Endothelial cell of umbilical vein (primary cell): ENCODE data around the gene SLC22A9. TPM values are rescaled to one million over a fixed set of nuclear protein-coding genes. Genes with fewer than 3 reads are reported as not detected.

Experiments
- BruUV-seq: library from RNA; stranded (reverse); fragments of 400-500 nt; replicated peaks from 2 replicates; lab custom pipeline; 2021; lab: Mats Ljungman, UMichigan
- CTCF ChIA-PET: fragments of 300-600, 350-600 bp; sonication (Branson Sonifier 250); formaldehyde crosslinking; loops from one replicate; lab custom pipeline; 2021; ENCODE audit warnings: antibody characterized with exemption, inconsistent platforms; lab: Charles Lee
- POLR2A ChIA-PET: fragments of 300-600, 350-600 bp; sonication (Branson Sonifier 250); formaldehyde crosslinking; loops from one replicate; lab custom pipeline; 2021; ENCODE audit warnings: antibody characterized with exemption, inconsistent platforms; lab: Charles Lee
- DNase-seq: peaks from one replicate; pipeline ENCODE4 v3.0.0-alpha.2; 2011; ENCODE audit warnings: low read depth, low spot score
- FAIRE-seq: peaks from 2 replicates; lab custom pipeline; 2011; peaks lifted over from hg19 to GRCh38; lab: Jason Lieb, UNC
- H2AFZ ChIP-seq: 2 replicates; pipeline ENCODE4 v1.6.0; 2012; ENCODE audit warnings: low read depth, low read length, control low read depth, inconsistent platforms
- H3K27ac ChIP-seq: 2 replicates; pipeline ENCODE4 v1.5.1; 2011; ENCODE audit warnings: low read depth, mild to moderate bottlenecking, control low read depth, low read length, moderate library complexity; ENCODE audit not compliant: insufficient read depth
- H3K27me3 ChIP-seq, 2 experiments: 2 replicates each; pipeline versions ENCODE4 v1.6.0 to v1.6.1; 2011; ENCODE audit warnings: low read length in 2 of 2, mixed read lengths in 1 of 2; ENCODE audit not compliant: control insufficient read depth in 2 of 2, insufficient read depth in 2 of 2
- H3K36me3 ChIP-seq, 2 experiments: 2 replicates in 1 of 2; 3 replicates in 1 of 2; pipeline ENCODE4 v1.5.1; 2011; ENCODE audit warnings: low read length in 2 of 2, mild to moderate bottlenecking in 1 of 2, moderate library complexity in 1 of 2; ENCODE audit not compliant: control insufficient read depth in 2 of 2, insufficient read depth in 2 of 2; ENCODE audit errors: extremely low read depth in 1 of 2
- H3K4me1 ChIP-seq: 3 replicates; pipeline ENCODE4 v1.5.1; 2011; ENCODE audit warnings: mild to moderate bottlenecking, low read length; ENCODE audit not compliant: control insufficient read depth, insufficient read depth; ENCODE audit errors: extremely low read depth
- H3K4me2 ChIP-seq: 2 replicates; pipeline ENCODE4 v1.6.1; 2011; ENCODE audit warnings: low read length, control low read depth, mixed read lengths; ENCODE audit not compliant: insufficient read depth
- H3K4me3 ChIP-seq, 3 experiments: fragments of 200-600 bp in 1 of 3; sonication (generic), shearing (Covaris generic) in 1 of 3; replicated peaks in 1 of 3; 2 replicates each; pipeline ENCODE4 v1.5.1; 2011 to 2016; ENCODE audit warnings: control low read depth in 3 of 3, low read length in 3 of 3, mild to moderate bottlenecking in 2 of 3, inconsistent platforms in 1 of 3, low read depth in 1 of 3, moderate library complexity in 1 of 3; ENCODE audit not compliant: insufficient read depth in 1 of 3
- H3K79me2 ChIP-seq: 2 replicates; pipeline ENCODE4 v1.6.0; 2012; ENCODE audit warnings: low read length, inconsistent platforms; ENCODE audit not compliant: control insufficient read depth, insufficient read depth
- H3K9ac ChIP-seq: replicated peaks from 2 replicates; pipeline ENCODE3; 2011; ENCODE audit warnings: low read length, control low read depth; ENCODE audit not compliant: insufficient read depth; ENCODE audit errors: extremely low read depth
- H3K9me1 ChIP-seq: replicated peaks from 3 replicates; pipeline ENCODE4 v1.6.0; 2011; ENCODE audit warnings: mild to moderate bottlenecking, low read length; ENCODE audit not compliant: control insufficient read depth, insufficient read depth; ENCODE audit errors: extremely low read depth
- H3K9me3 ChIP-seq: replicated peaks from 2 replicates; pipeline ENCODE4 v1.5.1; 2012; ENCODE audit warnings: low read length, inconsistent platforms; ENCODE audit not compliant: control insufficient read depth, insufficient read depth
- H4K20me1 ChIP-seq: replicated peaks from 2 replicates; pipeline ENCODE3; 2011; ENCODE audit warnings: mild to moderate bottlenecking, low read length; ENCODE audit not compliant: control insufficient read depth, insufficient read depth; ENCODE audit errors: extremely low read depth
- CTCF ChIP-seq, 2 donors: IDR thresholded peaks; 1 replicate in 1 of 2; 2 replicates in 1 of 2; pipeline ENCODE4 v1.5.1; 2011; ENCODE audit warnings: low read length in 2 of 2, mild to moderate bottlenecking in 2 of 2, moderate library complexity in 2 of 2, control low read depth in 1 of 2, inconsistent platforms in 1 of 2, low read depth in 1 of 2; ENCODE audit not compliant: insufficient read depth in 1 of 2; ENCODE audit errors: extremely low read depth in 1 of 2
- EZH2 ChIP-seq: IDR thresholded peaks from 2 replicates; pipeline ENCODE4 v1.6.1; 2012; ENCODE audit warnings: borderline replicate concordance, low read depth, mild to moderate bottlenecking, moderate library complexity, low read length, inconsistent platforms; ENCODE audit not compliant: severe bottlenecking
- FOS ChIP-seq: IDR thresholded peaks from 2 replicates; pipeline ENCODE4 v1.6.1; 2011; ENCODE audit warnings: mild to moderate bottlenecking, low read length, moderate library complexity, borderline replicate concordance; ENCODE audit not compliant: insufficient read depth
- GATA2 ChIP-seq: IDR thresholded peaks from 2 replicates; pipeline ENCODE4 v1.7.0; 2011; ENCODE audit warnings: low read depth, mild to moderate bottlenecking, moderate library complexity, mixed read lengths, low read length; ENCODE audit not compliant: insufficient read length, insufficient read depth
- JUN ChIP-seq: IDR thresholded peaks from 2 replicates; pipeline ENCODE4 v1.6.1; 2011; ENCODE audit warnings: borderline replicate concordance, low read depth; ENCODE audit not compliant: insufficient read length, insufficient read depth
- MYC ChIP-seq: IDR thresholded peaks from one replicate; pipeline ENCODE4 v1.6.1; 2011; ENCODE audit warnings: mild to moderate bottlenecking, low read depth, low read length
- POLR2A ChIP-seq: IDR thresholded peaks from 2 replicates; pipeline ENCODE4 v1.6.1; 2012; ENCODE audit warnings: low read depth, mild to moderate bottlenecking, control low read depth, low read length
- POLR2AphosphoS5 ChIP-seq: IDR thresholded peaks from 2 replicates; pipeline ENCODE4 v1.6.1; 2012; ENCODE audit warnings: low read depth, mild to moderate bottlenecking, control low read depth, low read length, moderate library complexity; ENCODE audit not compliant: insufficient read depth
- dilution Hi-C: fragments of 300-500 bp; cut with MboI; formaldehyde crosslinking; loops from one replicate; pipeline ENCODE4 v1.15.0; 2019; ENCODE audit warnings: low sequenced_read_pairs; ENCODE audit not compliant: extremely low pct_ligation_motif_present
- intact Hi-C: fragments of 100-400 bp; cut with micrococcal nuclease; formaldehyde crosslinking; loops from one replicate; pipeline ENCODE4 v1.10.0; 2022
- polyA plus RNA-seq, 4 experiments: library from polyadenylated mRNA; depleted of rRNA in 3 of 4; stranded (reverse) in 3 of 4; unstranded in 1 of 4; fragments of >200 nt; gene quantifications; 2 replicates each; pipeline versions ENCODE4 v1.2.1 to v1.2.3, GENCODE V29; 2011 to 2012; ENCODE audit warnings: missing spikeins in 1 of 4
- total RNA-seq: library from RNA; stranded (reverse); gene quantifications from 2 replicates; pipeline ENCODE4 v1.2.3, GENCODE V29; 2021

Gene SLC22A9
- total and polyA plus RNA-seq, 2 donors (not counting 3 experiments of a cell fraction or from before 2014, with no cell fraction given) = not detected

- H2AFZ ChIP-seq = no peak overlapping the region
- dilution Hi-C loops = no loop called here
Observed at GRCh38 chr11:63445720-63446119, 76.1 kb downstream of the SLC22A9 start.

More at GRCh38 chr11:63445720-63446119, 76.1 kb downstream of the SLC22A9 start:
- Histone ChIP-seq H3K79me2 (no peaks in the 10 kb centered on the region), H4K20me1 (no peaks in the 10 kb centered on the region), H3K9me1 (no peaks in the 10 kb centered on the region), H3K27ac (no peak overlapping the region), H3K4me3 (no peak overlapping the region), H3K4me2 (no peak overlapping the region), H3K36me3 (no peaks in the 10 kb centered on the region), H3K9me3 (no peaks in the 10 kb centered on the region), H3K4me1 (no peaks in the 10 kb centered on the region), H3K9ac (no peak overlapping the region), H3K27me3 (peaks cover 4 to 5% of the 10 kb centered on the region in 2 experiments)
- DNase-seq = no peak
- TF ChIP-seq EZH2 (no peak), GATA2 (no peak), CTCF (IDR thresholded peaks at IDR 0.05; ENCODE audit: extremely low read depth in 1 of 2, insufficient read depth in 1 of 2, low read depth in 1 of 2, low read length in 2 of 2) (no peak), POLR2A (no peak), POLR2AphosphoS5 (no peak), JUN (no peak), MYC (no peak), FOS (no peak)
- BruUV-seq = no TSS peak
- no peak for FAIRE-seq
- ChIA-PET POLR2A (no interaction called here), CTCF (no interaction called here)
- intact Hi-C loops = no loop called here
